ENCODE data around the gene TNFRSF25. TPM values are rescaled to one million over a fixed set of nuclear protein-coding genes. Genes with fewer than 3 reads are reported as not detected.

Gene TNFRSF25
- total and polyA plus RNA-seq, 9 of the 15 experiments (the other 6 are each of a cell fraction or from before 2014, with no cell fraction given), result 0.24 to 0.49 TPM; not detected in 7

- TF ChIP-seq BRCA1 (IDR thresholded peaks at IDR 0.05) (no peak), BRCA1 (CRISPR knock-in tag; IDR thresholded peaks at IDR 0.05) (0 out of 2 replicates have a peak, but pooled peaks have one; percentile 16), ARID3A (IDR thresholded peaks at IDR 0.05; ENCODE audit: borderline replicate concordance, low read depth, low read length) (no peak), TFAP4 (CRISPR knock-in tag; IDR thresholded peaks at IDR 0.05; ENCODE audit: borderline replicate concordance) (peak; percentile 23; the same call in 1 of the 2 replicates)
- in situ Hi-C loops (cut with MboI), result no loop called here
- no peak overlapping the region for H3K27ac ChIP-seq (ENCODE audit: extremely low read depth, low read depth, low read length)
- no peaks in the 10 kb centered on the region for H3K9me1 ChIP-seq (ENCODE audit: control insufficient read depth, insufficient read depth, low read length)
- peaks cover 24% of the 10 kb centered on the region; the same call in 1 of the 2 replicates for H4K20me1 ChIP-seq (replicated peaks; ENCODE audit: control insufficient read depth, insufficient read depth, low read length)
- WGBS (ENCODE audit: insufficient coverage, low coverage, missing lambda C conversion rate), result 2% methylated on average over 18 of the region's 18 CpGs
- BruUV-seq (replicated peaks), result no TSS peak
- H2AFZ ChIP-seq (ENCODE audit: low read depth, low read length), result no peak overlapping the region
- no peak overlapping the region for H3K4me2 ChIP-seq (ENCODE audit: insufficient read depth, low read length)
- no peaks in the 10 kb centered on the region for H3K9me3 ChIP-seq (replicated peaks; ENCODE audit: control insufficient read depth, insufficient read depth, low read depth, low read length)
- peaks cover 60 to 97% of the 10 kb centered on the region in 2 experiments for H3K27me3 ChIP-seq (ENCODE audit: control insufficient read depth in 2 of 2, insufficient read depth in 2 of 2, low read length in 2 of 2)
- H3K36me3 ChIP-seq (ENCODE audit: control insufficient read depth, insufficient read depth, low read length), result no peaks in the 10 kb centered on the region
- intact Hi-C loops (cut with micrococcal nuclease), result no loop called here
- ATAC-seq, result no peak; the same call in 2 of the 3 replicates
- POLR2A ChIA-PET, result interaction anchor here (0.8 to 1.4 kb wide), 4 partner anchors 13 to 27 kb away, joined by 3 to 8 read pairs (median 4); no protein-coding TSS in a partner anchor
- CTCF ChIA-PET (ENCODE audit: low intra/inter-chr PET ratio), result no interaction called here
- peaks cover 0 to 58% of the 10 kb centered on the region in 2 experiments; a peak in 2 of 5 replicates for H3K4me1 ChIP-seq (replicated peaks in 1 of 2; ENCODE audit: control insufficient read depth in 2 of 2, insufficient read depth in 2 of 2, low read length in 2 of 2)
- FAIRE-seq, result peak; percentile 72
- no peak overlapping the region for H3K4me3 ChIP-seq
- H3K9ac ChIP-seq (ENCODE audit: insufficient read depth in 1 of 2, low read depth in 2 of 2, low read length in 2 of 2), result no peak overlapping the region
- no peaks in the 10 kb centered on the region for H3K79me2 ChIP-seq (ENCODE audit: control insufficient read depth, insufficient read depth, low read length)
- DNase-seq (ENCODE audit: extremely low read depth in 1 of 4, low spot score in 3 of 4), result no peak
Measured at GRCh38 chr1:6508154-6508815, 42.3 kb upstream of the TNFRSF25 start.
